VCaP (cell line): ENCODE data around the gene CDH13.

Source experiments
- H3K27ac ChIP-seq: fragments of 450-650 bp; 2 replicates; pipeline ENCODE4 v1.5.1; 2017
- TF ChIP-seq, protein P1 (sequence below): fragments of 450-650 bp; conservative IDR thresholded peaks from 2 replicates; pipeline ENCODE4 v1.5.1; 2017; ENCODE audit warnings: mild to moderate bottlenecking, moderate library complexity

Gene CDH13

DNA sequence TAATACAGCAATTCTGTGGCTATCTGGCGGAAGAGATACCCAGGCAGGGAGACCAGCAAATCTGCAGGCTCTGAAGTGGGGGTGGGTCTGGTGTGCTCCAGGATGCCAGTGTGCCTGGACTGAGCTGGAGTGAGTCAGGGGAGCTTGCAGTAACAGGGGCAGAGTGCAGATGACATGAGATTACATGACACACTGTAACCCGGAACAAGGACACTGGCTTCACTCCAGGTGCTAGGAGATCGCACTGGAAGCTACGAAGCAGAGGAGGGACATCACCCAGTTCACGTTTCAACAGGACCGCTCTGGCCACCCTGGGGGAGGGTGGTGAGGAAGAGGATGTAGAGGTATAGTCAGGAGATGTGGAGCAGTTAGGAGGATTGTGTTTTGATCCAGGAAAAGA, 475.6 kb downstream of the CDH13 start:
- TF ChIP-seq, protein P1, sequence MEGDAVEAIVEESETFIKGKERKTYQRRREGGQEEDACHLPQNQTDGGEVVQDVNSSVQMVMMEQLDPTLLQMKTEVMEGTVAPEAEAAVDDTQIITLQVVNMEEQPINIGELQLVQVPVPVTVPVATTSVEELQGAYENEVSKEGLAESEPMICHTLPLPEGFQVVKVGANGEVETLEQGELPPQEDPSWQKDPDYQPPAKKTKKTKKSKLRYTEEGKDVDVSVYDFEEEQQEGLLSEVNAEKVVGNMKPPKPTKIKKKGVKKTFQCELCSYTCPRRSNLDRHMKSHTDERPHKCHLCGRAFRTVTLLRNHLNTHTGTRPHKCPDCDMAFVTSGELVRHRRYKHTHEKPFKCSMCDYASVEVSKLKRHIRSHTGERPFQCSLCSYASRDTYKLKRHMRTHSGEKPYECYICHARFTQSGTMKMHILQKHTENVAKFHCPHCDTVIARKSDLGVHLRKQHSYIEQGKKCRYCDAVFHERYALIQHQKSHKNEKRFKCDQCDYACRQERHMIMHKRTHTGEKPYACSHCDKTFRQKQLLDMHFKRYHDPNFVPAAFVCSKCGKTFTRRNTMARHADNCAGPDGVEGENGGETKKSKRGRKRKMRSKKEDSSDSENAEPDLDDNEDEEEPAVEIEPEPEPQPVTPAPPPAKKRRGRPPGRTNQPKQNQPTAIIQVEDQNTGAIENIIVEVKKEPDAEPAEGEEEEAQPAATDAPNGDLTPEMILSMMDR: no peak

DNA sequence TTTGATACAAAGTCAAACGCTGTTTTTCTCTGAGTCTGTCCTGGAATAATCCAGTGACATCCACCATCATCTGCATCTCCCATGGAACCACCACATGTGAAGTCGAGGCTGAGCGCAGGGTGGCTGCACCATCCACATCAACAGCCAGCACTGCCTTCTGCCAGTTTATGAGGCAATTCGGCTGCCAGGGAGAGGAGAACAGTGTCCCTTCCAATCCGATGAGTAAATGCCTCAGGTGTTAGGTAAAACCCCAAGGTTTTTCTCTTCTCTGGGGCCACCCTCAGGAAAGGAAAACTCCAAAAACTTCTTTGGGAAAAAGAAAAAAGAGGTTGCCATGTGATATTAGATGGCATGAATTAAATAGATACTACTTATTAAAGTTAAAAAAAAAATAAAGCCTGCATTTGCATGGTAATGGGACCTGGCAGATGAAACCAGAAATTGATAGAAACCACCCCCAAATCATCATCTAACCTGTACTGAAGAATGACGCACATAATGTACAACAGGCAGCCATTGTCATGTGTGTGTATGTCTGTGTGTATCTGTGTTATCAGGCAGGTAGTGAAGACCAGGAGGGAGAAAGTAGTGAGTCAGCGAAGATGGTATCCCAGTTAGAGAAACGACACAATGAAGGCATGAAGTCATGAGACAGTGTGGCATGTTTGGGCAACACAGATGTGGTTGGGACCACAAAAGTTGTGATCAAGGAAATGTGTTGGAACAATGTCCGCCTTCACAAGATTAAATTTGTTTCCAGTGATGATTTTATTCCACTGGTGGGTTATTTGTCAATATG, 478.7 kb downstream of the CDH13 start:
- H3K27ac ChIP-seq: no peak overlapping the region
- TF ChIP-seq, protein P1: no peak

More for the DNA sequence above, 475.6 kb downstream of the CDH13 start:
- H3K27ac ChIP-seq: no peak overlapping the region

DNA sequence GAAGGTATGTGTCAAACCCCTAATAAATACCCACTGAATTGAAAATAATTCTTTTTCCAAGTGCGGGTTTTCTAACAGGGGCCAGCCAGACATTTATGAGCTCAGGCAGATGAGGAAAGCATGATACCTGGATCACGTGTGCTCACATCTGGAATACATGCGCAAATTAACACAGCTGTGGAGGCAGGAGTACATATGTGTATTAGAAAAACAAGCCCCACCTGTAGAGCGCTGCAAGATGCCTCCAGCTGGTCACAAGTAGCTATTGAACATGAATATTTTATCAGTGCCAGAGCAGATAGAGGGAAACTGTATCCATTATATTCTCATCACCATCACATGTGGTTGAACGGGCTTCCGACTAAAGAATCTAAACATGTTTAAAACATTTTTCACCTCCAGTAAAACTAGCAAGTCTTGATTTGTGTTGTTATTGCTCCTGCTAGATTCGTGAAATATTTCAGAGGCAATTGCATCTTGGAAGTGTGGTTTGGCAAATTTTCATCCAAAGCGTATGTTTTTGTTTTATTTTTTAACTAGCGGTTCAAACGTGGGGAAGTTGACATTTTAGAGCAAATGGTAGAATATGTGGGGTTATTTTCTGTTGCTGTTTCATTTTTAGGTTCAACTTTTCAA, 482.8 kb downstream of the CDH13 start:
- H3K27ac ChIP-seq: no peak overlapping the region
- TF ChIP-seq, protein P1: no peak

DNA sequence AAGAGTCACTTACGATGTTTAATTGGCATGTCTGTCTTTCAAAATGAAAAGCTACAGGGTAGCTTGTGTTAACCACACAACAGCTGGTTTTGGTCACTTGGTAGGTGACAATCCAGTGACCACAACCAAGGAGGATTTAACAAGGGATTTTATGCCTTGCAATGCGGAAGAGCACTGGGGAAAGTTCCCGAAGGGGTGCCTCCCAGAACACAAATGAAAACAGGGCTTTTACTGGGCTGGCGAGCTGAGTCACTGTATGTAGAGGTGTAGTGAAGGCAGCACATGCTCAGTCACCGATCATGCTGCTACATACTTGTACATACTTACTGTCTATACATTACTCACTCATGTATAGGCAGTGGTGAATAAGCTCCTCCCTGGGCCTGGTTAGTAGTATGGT, 483.5 kb downstream of the CDH13 start:
- no peak overlapping the region for H3K27ac ChIP-seq
- TF ChIP-seq, protein P1: no peak

DNA sequence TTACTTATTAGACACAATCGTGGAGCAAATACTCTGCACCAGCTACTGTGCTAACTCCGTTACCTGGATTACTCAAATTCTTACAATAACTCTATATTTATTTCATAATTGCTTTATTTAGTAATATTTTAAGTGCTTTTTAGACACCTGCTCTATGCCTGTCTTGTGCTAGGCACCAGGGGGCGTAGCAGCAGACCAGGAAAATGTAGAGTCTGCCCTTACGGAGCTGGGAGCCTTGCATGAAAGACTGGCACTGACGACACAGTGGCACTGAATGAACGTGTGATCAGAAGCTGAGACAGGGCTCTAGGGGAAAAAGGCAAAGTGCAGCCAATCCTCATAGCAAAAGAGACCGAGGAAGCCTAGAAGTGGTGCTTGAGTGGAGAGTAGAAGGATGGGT, 486.5 kb downstream of the CDH13 start:
- H3K27ac ChIP-seq: no peak overlapping the region
- TF ChIP-seq, protein P1: peak; percentile 64

DNA sequence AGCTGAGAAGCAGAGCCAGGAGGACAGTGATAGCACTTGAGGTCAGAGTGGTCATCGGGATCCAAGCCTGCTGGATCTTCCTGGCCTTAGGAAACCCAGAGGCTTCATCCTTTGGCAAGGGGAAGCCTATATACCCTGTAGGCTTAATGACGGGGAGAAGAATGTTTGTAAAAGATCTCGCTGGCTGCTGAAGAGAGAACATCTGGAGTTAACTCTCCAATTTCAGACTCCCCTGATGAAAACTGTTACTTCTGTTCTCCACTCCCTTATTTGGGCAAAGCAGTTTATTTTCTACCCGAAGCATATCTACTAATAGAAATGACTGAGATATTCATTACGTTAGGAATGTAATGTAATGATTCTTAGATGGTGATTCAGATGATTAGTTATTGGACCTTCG, 487.0 kb downstream of the CDH13 start:
- TF ChIP-seq, protein P1: no peak

DNA sequence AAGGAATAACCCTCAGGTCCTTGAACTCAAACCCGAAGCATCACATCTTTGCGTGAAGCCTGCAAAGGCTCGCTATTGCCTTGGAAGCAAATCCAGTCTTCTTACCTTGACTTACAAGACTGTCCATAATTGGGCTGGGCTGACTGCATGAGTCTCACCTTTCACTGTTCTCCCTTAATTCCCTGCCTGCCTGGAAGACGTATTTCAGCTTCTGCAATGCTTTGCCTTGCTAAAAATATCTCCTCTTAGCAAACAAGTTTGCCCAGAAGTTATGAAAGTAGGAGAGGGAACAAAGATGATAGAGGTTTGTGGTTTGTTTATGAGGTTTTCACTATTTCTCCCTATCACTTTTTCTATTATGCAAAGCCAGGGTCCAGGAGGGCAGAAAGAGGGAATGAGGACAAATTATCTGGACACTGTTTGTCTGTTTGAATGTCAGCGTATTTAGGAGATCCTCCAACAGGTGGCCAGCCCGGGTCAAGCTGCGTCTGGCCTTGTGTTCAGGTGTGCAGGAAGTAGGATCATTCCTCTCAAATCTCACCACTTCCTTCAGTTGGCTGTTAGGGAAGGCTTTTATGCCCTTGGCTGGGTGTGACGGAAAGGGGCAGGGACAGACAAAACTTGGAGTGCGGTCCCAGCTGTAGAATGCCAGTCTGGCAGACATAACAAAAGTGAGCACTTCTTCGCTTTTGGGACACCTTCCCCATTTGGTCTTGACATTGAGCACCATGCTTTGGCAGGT, 488.9 kb downstream of the CDH13 start:
- H3K27ac ChIP-seq: no peak overlapping the region
- TF ChIP-seq, protein P1: no peak

More for the DNA sequence above, 487.0 kb downstream of the CDH13 start:
- H3K27ac ChIP-seq: no peak overlapping the region
